NCI-H2196 (cell line): Measurements from ENCODE around the gene NTRK1.
"Not testable (repeated sequence)": the region's sequence is repeated elsewhere in the genome, so short reads cannot be mapped to it uniquely, and the experiment has no call there.

ENCODE experiments used
- DNase-seq: peaks from one replicate; lab custom pipeline; 2025; ENCODE audit not compliant: unreplicated experiment; lab: John Stamatoyannopoulos, UW

Gene NTRK1

DNA sequence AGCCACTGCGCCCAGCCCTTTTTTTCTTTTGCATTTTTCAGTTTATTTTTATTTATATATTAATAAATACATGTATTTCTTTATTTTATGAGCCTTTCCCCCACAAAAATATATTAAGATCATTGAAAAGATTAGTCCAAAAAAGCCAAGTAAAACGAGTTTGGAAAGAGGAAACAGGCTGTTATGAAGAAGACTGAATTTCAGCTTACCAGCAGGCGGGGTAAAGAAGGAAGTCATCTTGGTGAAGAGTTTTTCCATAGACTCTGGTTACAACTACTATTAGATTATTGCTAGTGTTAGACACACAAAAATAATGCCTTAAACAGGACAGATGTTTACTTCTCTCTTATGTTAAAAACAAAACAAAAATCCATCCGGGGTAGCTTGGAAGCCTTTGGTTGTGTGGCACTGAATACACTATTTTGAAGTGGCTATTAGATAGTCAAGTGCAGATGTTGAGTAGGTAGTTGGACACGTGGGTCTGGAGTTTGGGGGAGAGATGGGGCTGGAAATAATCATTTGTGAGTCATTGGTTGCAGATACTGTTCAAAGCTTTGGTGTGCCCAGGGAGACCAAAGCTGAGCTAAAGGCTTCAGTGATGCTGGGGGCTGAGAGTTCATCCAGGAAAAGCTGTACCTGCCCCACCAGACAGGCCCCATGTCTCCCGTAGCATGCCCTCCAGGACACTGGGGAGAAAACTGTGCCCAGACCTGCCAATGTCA lies 51.1 kb downstream of the NTRK1 start:
- DNase-seq, result peak; percentile 38

DNA sequence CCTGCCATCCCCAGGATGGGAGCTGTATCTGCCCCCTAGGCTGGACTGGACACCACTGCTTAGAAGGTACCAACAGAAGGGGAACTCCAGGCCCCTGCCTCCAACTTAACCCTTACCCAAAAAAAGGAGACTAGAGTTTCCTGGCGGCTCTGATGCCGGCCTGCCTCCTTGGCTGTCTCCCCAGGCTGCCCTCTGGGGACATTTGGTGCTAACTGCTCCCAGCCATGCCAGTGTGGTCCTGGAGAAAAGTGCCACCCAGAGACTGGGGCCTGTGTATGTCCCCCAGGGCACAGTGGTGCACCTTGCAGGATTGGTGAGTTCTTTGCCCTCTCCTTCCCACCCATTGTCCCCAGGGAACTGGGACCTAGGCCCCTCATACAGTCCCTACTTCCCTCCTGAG lies 51.6 kb downstream of the NTRK1 start:
- DNase-seq, result peak; percentile 37

DNA sequence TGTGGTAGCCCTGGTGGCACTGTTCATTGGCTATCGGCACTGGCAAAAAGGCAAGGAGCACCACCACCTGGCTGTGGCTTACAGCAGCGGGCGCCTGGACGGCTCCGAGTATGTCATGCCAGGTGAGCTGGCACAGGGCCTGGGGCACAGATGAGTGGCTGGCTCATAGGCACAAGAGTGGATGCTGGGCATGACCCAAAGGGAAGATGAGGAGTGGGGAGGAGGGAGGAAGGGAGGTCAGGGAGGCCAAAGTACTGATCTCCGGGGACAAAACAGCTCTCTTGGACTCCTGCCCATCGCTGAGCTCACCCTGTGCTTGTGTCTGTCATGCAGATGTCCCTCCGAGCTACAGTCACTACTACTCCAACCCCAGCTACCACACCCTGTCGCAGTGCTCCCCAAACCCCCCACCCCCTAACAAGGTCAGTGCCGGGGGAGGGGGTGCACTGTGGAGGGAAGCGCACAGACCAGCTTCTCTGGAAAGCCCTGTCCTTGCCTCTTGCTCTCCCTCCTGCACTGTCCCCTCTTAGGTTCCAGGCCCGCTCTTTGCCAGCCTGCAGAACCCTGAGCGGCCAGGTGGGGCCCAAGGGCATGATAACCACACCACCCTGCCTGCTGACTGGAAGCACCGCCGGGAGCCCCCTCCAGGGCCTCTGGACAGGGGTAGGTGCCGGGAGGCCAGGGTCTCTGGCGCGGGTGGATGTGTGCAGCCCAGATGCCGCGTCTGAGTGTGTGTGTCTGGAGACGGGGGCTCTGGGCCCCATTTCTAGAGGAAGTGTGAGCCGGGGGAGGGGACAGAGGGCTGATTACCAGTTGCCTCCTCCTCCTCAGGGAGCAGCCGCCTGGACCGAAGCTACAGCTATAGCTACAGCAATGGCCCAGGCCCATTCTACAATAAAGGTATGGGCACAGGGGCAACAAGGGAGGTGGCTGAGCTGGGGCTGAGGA lies 52.5 kb downstream of the NTRK1 start:
- peak; percentile 90 for DNase-seq

DNA sequence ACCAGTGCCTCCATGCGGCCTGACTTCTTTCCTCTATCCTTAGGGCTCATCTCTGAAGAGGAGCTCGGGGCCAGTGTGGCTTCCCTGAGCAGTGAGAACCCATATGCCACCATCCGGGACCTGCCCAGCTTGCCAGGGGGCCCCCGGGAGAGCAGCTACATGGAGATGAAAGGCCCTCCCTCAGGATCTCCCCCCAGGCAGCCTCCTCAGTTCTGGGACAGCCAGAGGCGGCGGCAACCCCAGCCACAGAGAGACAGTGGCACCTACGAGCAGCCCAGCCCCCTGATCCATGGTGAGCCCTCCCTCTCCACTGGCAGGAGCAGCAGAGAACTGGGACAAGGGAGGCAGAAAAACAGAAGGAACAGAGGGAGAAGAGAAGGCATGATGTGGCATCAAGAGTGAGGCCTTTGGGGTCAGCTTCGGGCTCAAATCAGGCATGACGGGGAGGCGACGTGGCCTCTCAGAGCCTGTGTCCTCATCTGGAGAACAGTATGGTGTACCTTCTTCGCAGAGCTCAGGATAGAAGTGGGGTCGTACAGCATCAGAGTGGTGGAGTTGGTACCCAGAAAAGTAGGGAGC lies 53.2 kb downstream of the NTRK1 start:
- no peak for DNase-seq

DNA sequence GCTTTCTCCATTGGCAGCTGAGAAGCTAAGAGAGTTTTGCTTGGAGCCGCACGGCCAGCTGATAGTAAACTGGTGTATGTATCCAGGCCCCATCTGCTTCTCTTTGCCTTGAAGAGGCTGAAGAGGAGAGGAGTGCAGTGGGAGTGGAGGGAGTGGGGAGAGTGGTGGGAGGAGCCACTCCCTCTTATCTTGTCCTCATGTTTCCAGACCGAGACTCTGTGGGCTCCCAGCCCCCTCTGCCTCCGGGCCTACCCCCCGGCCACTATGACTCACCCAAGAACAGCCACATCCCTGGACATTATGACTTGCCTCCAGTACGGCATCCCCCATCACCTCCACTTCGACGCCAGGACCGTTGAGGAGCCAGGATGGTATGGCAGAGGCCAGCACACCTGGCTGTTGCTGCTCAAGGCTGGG lies 53.8 kb downstream of the NTRK1 start:
- no peak for DNase-seq

DNA sequence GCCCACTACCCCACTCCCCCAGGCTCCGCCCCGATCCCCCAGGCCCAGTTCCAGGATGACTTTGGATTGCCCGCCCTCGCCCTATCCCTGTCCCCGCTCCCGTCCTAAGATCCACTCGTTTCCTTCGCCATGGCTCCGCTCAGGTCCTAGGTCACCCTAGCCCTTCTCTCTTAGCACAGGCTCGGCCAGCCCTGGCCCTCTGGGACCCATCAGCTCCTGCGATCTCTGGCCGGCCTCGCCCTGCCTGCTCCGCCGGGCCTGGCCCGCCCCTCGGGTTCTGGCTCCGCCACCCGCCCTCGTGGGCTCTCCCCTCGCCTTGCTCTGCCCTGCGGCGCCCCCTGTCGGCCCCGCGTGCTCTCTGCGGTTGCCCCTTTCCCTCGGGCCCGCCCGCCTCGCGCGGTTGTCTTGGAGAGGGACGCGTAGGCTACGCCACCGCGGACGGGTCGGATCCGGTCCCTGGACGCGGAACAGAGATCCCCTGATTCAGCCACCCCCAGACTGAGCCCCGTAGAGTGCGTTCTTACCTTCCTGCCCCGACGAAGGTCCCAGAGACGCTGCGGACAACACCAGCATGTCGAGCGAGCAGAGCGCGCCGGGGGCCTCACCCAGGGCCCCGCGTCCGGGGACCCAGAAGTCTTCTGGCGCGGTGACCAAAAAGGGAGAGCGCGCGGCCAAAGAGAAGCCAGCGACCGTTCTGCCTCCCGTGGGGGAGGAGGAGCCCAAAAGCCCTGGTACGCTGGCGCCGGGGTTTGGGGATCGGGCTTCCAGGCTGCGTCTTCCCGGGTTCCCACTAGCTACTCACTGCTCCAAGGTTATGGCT lies 59.8 kb downstream of the NTRK1 start, which contains the start of gene LRRC71:
Gene LRRC71, plus strand, starts transcription at position 400 of the 820 bp plus-strand sequence. Its CDS starts 172 bp downstream, at position 572.
- no peak for DNase-seq

DNA sequence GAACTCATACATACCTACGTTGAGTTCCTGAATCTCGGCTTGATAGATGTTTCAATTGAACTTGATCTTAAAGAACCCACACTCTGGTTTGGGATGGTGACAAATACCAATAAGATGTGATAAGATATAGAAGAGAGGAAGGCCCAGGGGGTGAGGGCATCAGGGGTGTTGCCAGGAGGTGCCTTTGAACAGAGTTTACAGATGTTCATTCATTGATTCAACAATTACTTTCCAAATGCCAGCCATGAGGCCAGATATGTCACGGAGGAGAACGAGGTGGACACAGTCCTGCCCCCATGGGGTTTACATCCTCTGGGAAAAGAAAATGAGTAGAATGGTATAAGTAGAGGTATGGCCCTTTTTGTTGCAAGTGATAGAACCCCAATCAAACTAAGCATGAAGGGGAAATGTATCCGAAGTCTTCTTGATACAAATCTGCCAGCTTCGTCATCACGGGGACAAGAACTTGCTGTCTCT lies 60.4 kb downstream of the NTRK1 start:
- no peak for DNase-seq

GRCh38 chr1:156922986-156923669 lies 62.5 kb downstream of the NTRK1 start:
- peak; percentile 69 for DNase-seq

DNA sequence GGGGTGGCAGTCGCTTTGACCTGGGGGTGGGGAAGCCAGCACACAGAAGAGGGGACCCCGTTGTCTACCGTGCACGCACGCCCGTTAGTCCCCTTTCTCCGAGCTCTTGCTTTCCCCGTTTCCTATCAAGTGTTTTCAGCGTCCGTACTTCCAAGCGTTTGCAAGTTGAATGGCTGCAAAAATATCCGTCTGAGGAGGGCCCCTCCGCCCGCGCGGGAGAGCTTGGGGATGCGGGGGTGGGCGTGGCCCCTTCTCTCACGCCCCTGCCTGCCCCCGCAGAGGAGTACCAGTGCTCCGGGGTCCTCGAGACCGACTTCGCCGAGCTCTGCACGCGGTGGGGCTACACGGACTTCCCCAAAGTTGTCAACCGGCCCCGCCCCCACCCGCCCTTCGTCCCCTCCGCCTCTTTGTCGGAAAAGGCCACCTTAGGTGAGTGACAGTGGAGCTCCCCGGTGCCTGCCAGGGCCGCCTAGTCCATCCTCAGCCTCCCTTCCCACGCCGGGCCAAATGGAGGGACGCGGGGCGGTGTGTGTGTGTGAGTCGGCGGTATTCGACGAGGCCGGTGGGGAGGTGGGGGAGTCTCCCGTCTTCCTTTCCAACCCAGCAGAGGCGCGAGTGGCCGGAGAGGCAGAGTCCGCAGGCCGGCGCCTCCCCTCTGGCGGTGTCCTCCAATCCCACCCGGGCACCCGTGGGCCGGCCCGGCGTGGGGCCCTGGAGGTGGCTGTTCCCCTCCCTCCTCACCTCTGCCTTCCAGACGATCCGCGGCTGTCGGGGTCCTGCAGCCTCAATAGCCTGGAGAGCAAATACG lies 63.2 kb downstream of the NTRK1 start:
- no peak for DNase-seq

GRCh38 chr1:156924478-156925153 lies 64.0 kb downstream of the NTRK1 start:
- no peak for DNase-seq

- no peak for DNase-seq
These were observed 64.7 kb downstream of the NTRK1 start for GRCh38 chr1:156925154-156926010.

GRCh38 chr1:156926175-156926574 lies 65.5 kb downstream of the NTRK1 start:
- peak; percentile 87 for DNase-seq

- DNase-seq, result not testable (repeated sequence)
These were observed 66.0 kb downstream of the NTRK1 start for GRCh38 chr1:156926695-156927094.

GRCh38 chr1:156927215-156928042 lies 66.8 kb downstream of the NTRK1 start:
- peak; percentile 91 for DNase-seq

DNA sequence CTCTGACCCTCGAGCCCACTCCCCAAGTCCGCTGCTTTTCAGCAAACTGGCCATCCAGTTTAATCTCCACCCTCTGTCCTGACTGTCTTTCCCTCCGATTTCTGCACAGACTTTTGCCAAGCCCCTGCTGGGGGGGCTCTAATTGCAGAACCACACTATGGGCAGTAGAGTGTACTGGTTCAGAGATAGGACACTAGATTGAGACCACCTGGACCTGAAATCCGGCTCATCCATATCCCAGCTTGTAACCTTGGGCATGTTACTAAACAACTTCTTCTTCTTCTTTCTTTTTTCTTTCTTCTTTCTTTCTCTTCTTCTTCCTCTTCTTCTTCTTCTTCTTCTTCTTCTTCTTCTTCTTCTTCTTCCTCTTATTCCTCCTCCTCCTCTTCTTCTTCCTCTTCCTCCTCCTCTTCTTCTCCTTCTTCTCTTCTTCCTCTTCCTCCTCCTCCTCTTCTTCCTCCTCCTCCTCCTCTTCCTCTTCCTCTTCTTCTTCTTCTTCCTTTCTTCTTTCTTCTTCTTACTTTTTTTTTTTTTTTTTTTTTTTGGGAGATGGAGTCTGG lies 67.5 kb downstream of the NTRK1 start:
- no peak for DNase-seq

DNA sequence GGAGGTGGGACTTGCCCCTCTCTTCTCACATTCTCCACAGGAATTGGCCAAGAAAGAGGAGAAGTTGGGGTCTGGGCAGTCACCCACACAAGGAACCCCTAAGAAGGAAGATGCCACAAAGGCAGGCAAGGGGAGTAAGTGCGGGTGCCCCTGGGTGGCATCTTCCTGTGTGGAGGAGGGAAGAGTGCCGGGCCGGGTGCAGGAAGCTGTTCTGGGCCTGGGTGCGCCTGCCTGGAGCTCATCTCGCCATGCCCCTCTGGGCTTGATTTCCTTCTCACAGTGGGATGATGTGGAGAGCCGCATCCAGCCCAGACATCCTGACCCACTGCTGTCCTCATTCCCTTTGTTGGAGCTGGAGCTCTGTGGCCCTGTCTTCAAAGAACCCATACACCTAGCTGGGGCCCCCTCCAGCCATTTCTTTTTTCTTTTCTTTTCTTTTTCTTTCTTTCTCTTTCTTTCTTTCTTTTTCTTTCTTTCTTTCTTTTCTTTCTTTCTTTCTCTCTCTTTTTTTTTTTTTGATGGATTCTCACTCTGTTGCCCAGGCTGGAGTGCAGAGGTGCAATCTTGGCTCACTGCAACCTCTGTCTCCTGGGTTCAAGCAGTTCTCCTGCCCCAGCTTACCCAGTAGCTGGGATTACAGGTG lies 69.1 kb downstream of the NTRK1 start:
- no peak for DNase-seq
